Loucy (cell line): ENCODE data around the gene PGS1.

Source experiments
- H2AFZ ChIP-seq: fragments of 200-600 bp; sonication (generic); 2 replicates; pipeline ENCODE4 v1.6.0; 2016; ENCODE audit warnings: antibody characterized with exemption, mild to moderate bottlenecking, low read length, moderate library complexity
- H3F3A ChIP-seq: fragments of 200-600 bp; 2 replicates; pipeline ENCODE4 v1.6.0; 2016; ENCODE audit warnings: antibody characterized with exemption, low read depth, mild to moderate bottlenecking
- H3K27me3 ChIP-seq: fragments of 200-600 bp; sonication (generic); 2 replicates; pipeline ENCODE4 v1.6.1; 2014; ENCODE audit warnings: low read length, mild to moderate bottlenecking; ENCODE audit not compliant: insufficient read depth, poor library complexity, severe bottlenecking
- H3K36me3 ChIP-seq: fragments of 200-600 bp; sonication (generic); 2 replicates; pipeline ENCODE4 v1.6.1; 2016; ENCODE audit warnings: low read length; ENCODE audit not compliant: insufficient read depth
- H3K4me1 ChIP-seq: fragments of 200-600 bp; sonication (generic); 2 replicates; pipeline ENCODE4 v1.5.1; 2014; ENCODE audit warnings: low read length, mild to moderate bottlenecking; ENCODE audit not compliant: insufficient read depth, poor library complexity, severe bottlenecking
- H3K4me2 ChIP-seq: fragments of 200-600 bp; sonication (generic); 2 replicates; pipeline ENCODE4 v1.6.0; 2014; ENCODE audit warnings: antibody characterized with exemption, low read length, low read depth, mild to moderate bottlenecking; ENCODE audit not compliant: poor library complexity, severe bottlenecking
- H3K4me3 ChIP-seq: fragments of 200-600 bp; sonication (generic); 2 replicates; pipeline ENCODE4 v1.5.1; 2014; ENCODE audit warnings: low read length, mild to moderate bottlenecking, mixed read lengths; ENCODE audit not compliant: poor library complexity, severe bottlenecking
- H3K79me2 ChIP-seq: fragments of 200-600 bp; sonication (generic); 2 replicates; pipeline ENCODE4 v1.6.1; 2014; ENCODE audit warnings: low read length; ENCODE audit not compliant: insufficient read depth
- H3K9ac ChIP-seq: fragments of 200-600 bp; sonication (generic); 2 replicates; pipeline ENCODE4 v1.6.0; 2014; ENCODE audit warnings: mild to moderate bottlenecking, low read depth, low read length, moderate library complexity; ENCODE audit not compliant: poor library complexity, severe bottlenecking
- H3K9me2 ChIP-seq: fragments of 200-600 bp; sonication (generic); replicated peaks from 2 replicates; pipeline ENCODE4 v1.6.1; 2016; ENCODE audit warnings: low read depth, low read length, mixed read lengths
- H3K9me3 ChIP-seq: fragments of 200-600 bp; sonication (generic); 2 replicates; pipeline ENCODE4 v1.6.1; 2014; ENCODE audit warnings: mild to moderate bottlenecking, antibody characterized with exemption, low read length, low read depth; ENCODE audit not compliant: insufficient read depth
- H4K20me1 ChIP-seq: fragments of 200-600 bp; sonication (generic); 2 replicates; pipeline ENCODE4 v1.6.0; 2014; ENCODE audit warnings: antibody characterized with exemption, low read length, mild to moderate bottlenecking; ENCODE audit not compliant: insufficient read depth, poor library complexity, severe bottlenecking
- EZH2phosphoT487 ChIP-seq: fragments of 200-600 bp; IDR thresholded peaks from 2 replicates; pipeline ENCODE4 v1.6.1; 2018; ENCODE audit warnings: antibody characterized with exemption, mild to moderate bottlenecking, moderate library complexity, borderline replicate concordance
- TF ChIP-seq, protein P1 (sequence below): fragments of 200-600 bp; sonication (generic); conservative IDR thresholded peaks from 2 replicates; pipeline ENCODE4 v1.5.1; 2014; ENCODE audit warnings: mild to moderate bottlenecking, antibody characterized with exemption, low read length

PGS1 gene

DNA sequence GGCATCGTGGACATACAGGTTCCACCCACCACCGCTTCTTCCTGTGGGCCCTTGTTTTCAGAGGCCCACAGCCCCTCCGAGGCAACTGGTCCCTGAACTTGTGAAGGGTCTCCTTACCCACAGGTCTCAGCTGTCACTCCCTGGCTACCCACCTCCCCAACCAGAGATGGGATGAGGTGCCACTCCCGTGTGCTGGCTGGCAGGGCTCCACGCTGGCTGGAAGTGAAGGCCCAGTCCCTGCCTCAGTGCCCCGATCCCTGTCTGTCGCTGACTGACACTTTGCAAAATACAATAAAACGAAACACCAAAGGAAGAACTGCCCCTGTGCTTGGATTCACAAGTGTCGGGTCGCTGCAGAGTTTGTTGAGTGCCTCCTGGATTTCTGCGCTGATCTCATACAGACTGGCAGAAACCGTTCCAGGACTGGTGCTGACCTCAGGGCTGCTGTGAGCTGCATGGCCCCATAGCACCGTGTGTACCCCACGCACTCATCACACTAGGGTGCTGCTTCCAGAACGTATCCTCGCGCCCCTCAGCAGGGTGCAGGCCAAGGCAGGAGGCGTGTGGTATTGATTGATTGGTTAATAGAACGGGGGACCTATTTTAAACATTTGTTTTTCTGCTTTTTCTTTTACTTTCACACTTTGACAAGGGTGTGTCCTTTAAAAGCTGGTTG, 57.0 kb downstream of the PGS1 start:
- Histone ChIP-seq H3K9me3 (no peaks in the 10 kb centered on the region), H3K9ac (no peak overlapping the region)

DNA sequence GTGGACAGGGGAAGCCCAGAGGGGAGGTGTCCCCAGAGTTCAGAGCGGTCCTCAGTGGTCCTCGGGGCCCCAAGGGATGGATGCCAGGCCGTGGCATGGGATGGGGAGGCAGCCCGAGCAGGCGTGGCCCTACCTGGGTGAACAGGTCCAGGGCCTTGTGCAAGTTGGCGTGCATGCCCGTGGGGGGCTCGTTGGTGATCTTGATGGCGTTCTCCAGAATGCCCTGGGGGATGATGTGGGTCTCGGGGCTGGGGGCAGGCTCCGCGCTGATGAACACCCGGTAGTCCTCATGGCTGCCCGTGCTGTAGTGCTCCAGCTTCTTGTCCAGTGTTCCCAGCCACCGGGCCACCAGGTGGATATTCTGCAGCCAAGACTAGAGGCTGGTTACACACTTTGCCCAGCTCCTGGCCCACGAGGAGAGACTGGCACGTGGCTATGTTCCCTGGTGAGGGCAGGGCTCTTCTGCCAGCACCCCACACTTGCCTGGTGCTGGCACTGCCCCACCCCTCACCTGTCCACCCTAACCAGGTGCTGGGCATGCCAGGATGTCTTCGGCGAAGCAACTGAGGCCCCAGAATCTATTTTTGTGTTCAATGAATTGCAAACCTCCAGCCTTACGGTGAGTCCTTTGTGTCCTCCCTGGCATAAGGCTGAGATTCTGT, 59.2 kb downstream of the PGS1 start:
- Histone ChIP-seq H3K9ac (no peak overlapping the region), H3K4me1 (no peaks in the 10 kb centered on the region), H2AFZ (no peak overlapping the region), H3K36me3 (no peaks in the 10 kb centered on the region), H4K20me1 (no peaks in the 10 kb centered on the region), H3K9me2 (no peaks in the 10 kb centered on the region), H3K9me3 (no peaks in the 10 kb centered on the region), H3K4me2 (no peak overlapping the region), H3K27me3 (no peaks in the 10 kb centered on the region), H3K79me2 (no peaks in the 10 kb centered on the region), H3K4me3 (no peak overlapping the region), H3F3A (no peaks in the 10 kb centered on the region)
- TF ChIP-seq, protein P1, sequence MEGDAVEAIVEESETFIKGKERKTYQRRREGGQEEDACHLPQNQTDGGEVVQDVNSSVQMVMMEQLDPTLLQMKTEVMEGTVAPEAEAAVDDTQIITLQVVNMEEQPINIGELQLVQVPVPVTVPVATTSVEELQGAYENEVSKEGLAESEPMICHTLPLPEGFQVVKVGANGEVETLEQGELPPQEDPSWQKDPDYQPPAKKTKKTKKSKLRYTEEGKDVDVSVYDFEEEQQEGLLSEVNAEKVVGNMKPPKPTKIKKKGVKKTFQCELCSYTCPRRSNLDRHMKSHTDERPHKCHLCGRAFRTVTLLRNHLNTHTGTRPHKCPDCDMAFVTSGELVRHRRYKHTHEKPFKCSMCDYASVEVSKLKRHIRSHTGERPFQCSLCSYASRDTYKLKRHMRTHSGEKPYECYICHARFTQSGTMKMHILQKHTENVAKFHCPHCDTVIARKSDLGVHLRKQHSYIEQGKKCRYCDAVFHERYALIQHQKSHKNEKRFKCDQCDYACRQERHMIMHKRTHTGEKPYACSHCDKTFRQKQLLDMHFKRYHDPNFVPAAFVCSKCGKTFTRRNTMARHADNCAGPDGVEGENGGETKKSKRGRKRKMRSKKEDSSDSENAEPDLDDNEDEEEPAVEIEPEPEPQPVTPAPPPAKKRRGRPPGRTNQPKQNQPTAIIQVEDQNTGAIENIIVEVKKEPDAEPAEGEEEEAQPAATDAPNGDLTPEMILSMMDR = no peak
- no peak for TF ChIP-seq EZH2phosphoT487

More for the DNA sequence above, 57.0 kb downstream of the PGS1 start:
- H3K4me1 ChIP-seq = no peaks in the 10 kb centered on the region
- H3K4me2 ChIP-seq = no peak overlapping the region
- no peak for TF ChIP-seq EZH2phosphoT487
- TF ChIP-seq, protein P1 = no peak
- H3K4me3 ChIP-seq = no peak overlapping the region
- no peaks in the 10 kb centered on the region for H4K20me1 ChIP-seq
- H3K9me2 ChIP-seq = no peaks in the 10 kb centered on the region
- H3K36me3 ChIP-seq = no peaks in the 10 kb centered on the region
- no peak overlapping the region for H2AFZ ChIP-seq
- no peaks in the 10 kb centered on the region for H3F3A ChIP-seq
- no peaks in the 10 kb centered on the region for H3K27me3 ChIP-seq
- H3K79me2 ChIP-seq = no peaks in the 10 kb centered on the region

DNA sequence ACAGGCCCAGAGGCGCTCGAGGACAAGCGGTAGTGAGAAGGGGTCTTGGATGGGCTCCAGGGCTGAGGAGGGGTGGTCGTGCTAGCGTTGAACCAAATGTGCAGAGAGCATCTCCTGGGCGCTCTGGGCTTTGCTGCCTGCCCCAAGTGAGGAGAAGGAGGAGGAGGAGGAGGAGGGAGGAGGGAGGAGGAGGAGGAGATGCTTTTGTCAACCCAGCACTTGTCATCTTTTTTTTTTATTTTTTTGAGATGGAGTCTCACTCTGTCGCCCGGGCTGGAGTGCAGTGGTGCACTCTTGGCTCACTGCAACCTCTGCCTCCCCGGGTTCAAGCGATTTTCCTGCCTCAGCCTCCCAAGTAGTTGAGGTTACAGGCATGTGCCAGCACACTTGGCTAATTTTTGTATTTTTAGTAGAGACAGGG, 59.8 kb downstream of the PGS1 start:
- no peaks in the 10 kb centered on the region for H3F3A ChIP-seq
- no peak overlapping the region for H3K4me2 ChIP-seq
- H3K27me3 ChIP-seq = no peaks in the 10 kb centered on the region
- no peaks in the 10 kb centered on the region for H3K9me2 ChIP-seq
- no peak overlapping the region for H3K9ac ChIP-seq
- no peaks in the 10 kb centered on the region for H3K9me3 ChIP-seq
- no peaks in the 10 kb centered on the region for H3K79me2 ChIP-seq
- TF ChIP-seq, protein P1 = no peak
- TF ChIP-seq EZH2phosphoT487 = no peak
- no peaks in the 10 kb centered on the region for H4K20me1 ChIP-seq
- no peaks in the 10 kb centered on the region for H3K4me1 ChIP-seq
- H2AFZ ChIP-seq = no peak overlapping the region
- H3K4me3 ChIP-seq = no peak overlapping the region
- H3K36me3 ChIP-seq = no peaks in the 10 kb centered on the region
